AG20443 (cell line): ENCODE data around the gene HIPK2.

ENCODE experiments used
- DNase-seq: peaks from one replicate; pipeline ENCODE4 v3.0.0; 2012; ENCODE audit warnings: low spot score, mixed read lengths

Gene HIPK2

GRCh38 chr7:139538881-139539635 lies 238.7 kb downstream of the HIPK2 start:
- DNase-seq = no peak

DNA sequence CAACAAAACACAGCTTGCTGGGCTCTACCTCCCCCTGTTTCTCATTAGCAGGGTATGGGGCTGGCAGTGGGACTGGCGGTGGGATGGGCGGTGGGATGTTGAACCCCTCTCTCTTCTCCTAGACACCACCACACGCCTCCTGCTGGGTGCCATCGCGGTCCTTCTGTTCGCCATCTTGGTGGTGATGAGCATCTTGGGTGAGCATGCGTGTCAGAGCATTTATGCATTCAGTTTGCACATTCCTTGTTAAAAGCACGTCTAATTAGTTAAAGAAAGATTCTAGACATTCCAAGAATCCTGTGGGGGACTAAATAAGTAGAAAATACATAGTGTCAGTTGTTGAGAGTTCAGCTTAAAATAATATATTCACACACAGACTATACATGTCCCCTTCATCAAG lies 241.6 kb downstream of the HIPK2 start:
- no peak for DNase-seq

DNA sequence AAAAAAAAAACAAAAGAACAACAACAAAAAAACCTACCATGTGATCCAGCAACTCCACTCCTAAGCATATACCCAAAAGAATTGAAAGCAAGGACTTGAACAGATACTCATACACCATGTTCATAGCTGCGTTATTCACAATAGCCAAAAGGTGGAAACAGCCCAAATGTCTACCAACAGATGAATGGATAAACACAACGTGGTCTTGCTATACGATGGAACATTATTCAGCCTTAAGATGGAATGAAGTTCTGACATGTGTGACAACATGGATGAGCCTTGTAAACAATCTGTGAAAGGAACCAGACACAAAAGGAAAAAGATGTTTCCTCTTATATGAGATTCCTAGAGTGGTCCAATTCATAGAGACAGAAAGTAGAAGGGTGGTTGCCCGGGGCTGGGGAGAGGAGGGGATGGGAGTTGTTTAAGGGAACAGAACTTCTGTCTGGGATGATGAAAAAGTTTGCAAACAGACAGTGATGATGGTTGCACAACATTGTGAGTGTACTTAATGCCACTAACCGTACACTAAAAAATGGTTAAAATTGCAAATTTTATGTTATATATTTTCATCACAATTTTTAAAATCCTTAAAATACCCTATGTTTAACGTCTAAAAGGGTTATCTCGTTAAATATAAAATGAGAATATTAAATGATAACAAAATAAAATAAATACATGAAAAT lies 242.7 kb downstream of the HIPK2 start:
- no peak for DNase-seq

GRCh38 chr7:139534096-139534495 lies 243.7 kb downstream of the HIPK2 start:
- DNase-seq = no peak

GRCh38 chr7:139532636-139533155 lies 245.1 kb downstream of the HIPK2 start:
- no peak for DNase-seq

DNA sequence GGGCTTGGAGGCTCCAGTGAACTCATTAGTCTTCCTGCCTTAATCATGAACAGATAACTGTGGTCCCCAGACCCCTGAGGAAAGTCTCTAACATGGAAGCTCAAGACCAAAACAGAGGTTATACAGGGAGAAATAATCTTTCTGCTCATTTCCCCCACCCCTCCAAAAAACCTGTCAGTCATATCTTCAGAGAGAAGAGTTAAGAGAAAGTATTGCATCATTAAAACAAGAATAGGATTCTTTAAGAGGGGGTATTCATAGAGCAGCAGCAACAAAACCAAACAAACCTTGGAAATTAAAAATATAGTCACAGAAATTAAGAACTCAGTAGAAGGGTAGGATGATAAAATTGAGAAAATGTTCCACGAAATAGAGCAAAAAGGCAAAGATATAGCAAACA lies 246.7 kb downstream of the HIPK2 start:
- DNase-seq = no peak

DNA sequence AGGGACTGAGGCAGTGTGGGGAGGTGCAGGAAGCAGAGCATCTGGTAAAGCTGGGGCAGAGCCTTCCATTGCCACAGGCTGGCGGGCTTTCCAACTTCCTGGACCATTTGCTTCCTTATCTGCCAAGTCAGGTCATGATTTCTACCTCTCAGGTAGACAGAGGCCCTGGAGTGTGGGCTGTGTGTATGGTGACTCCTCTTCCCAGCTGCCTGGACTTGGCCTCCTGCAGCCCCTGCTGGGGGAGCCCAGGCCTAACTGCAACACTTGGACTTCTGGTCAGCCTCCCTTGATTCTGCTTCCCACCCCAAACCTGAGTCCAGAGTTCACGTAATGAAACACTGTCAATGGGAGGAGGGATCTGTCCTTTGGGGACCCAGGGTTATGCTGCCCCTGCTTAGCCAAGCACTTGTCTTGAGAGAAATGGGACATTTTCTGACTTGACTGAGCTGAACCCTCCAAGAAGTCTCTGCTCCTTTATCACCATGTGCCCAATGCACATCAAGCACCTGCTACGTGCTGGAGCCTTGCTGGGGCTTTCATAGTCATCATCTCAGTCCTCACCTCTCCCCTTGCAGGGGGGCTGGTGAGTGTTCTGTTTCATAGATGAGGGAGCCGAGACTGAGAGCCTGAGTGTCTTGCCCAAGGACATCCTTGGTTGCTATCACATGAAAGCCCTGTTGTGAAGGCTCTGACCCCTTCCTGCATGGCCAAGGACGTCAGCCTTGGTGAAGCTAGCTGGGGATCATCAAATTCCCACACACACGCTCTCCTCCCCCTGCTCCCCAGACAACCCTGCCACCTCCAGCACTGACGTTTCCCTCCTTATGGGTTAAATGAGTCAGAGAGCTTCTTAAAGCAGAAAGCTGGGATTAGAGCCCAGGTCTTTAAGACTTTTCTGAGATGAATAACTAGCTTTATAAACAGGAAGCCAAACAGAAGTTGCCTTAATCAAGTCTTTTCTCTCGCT lies 250.9 kb downstream of the HIPK2 start:
- peak; percentile 77 for DNase-seq

- no peak for DNase-seq
Measured at GRCh38 chr7:139525750-139526149, 252.0 kb downstream of the HIPK2 start.

DNA sequence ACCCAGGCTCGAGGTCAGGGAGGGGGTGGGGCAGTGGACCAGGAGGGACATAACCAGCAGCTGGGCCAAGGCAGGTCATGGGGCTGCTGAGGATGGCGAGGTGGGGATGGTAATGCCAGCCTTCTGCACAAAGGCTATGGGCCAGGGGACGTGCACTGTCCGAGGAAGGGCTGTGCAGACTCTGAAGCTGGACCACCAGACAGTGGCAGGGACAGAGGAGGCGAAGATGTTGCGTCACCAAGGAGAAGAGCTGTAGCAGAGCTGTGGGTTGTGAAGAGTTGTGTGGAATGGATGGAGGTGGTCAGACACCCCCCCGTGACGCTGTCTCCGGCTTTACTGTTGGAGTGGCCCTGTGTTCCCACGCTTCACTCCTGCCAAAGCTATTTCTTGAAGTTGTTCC lies 252.6 kb downstream of the HIPK2 start:
- DNase-seq = no peak

DNA sequence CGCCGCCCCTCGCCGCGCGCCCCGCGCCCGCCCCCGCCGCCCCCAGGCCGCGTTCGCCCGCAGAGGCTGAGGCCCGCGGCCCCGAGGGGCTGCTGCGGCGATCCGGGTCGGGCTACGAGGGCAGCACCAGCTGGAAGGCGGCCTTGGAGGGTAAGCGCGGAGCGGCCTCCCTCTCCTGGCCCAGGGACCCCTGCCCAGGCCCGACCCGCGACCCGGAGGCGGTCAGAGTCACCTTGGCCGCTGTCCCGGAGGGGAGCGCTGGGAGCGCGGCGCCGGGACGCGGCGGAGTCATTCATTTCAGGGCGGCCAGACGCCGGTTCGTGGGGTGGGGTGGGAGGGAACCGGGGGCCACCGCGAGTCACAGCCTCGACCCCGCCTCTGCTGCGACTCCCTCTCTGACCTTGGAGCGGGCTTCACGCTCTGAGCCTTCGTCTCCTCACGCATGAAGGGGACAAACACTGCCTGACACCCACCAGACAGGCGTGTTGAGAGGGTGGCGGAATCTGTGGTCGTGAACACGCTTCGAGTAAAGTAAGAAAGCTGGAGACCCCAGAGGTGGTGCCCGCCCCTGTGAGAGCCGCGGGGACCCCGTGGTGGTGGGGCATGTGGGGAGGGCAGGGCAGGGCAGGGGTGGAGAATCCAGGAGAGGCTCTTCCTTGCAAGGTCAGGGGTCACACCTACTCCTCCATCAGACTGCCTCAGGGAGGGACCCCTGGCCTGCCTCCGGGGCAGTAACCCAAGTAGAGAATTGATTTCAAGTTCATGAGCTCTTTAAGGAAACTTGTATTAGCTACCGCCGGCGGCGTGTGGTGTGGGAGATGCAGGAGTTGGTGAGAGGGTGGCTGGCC lies 253.6 kb downstream of the HIPK2 start:
- no peak for DNase-seq

- DNase-seq = peak; percentile 57
Measured at GRCh38 chr7:139523199-139523941, 254.4 kb downstream of the HIPK2 start, which contains the start of gene CLEC2L. TSS of gene CLEC2L (plus strand) at chr7:139523685. CDS start at chr7:139523928, 243 bp downstream.

GRCh38 chr7:139522830-139523198 lies 255.0 kb downstream of the HIPK2 start:
- DNase-seq = no peak

DNA sequence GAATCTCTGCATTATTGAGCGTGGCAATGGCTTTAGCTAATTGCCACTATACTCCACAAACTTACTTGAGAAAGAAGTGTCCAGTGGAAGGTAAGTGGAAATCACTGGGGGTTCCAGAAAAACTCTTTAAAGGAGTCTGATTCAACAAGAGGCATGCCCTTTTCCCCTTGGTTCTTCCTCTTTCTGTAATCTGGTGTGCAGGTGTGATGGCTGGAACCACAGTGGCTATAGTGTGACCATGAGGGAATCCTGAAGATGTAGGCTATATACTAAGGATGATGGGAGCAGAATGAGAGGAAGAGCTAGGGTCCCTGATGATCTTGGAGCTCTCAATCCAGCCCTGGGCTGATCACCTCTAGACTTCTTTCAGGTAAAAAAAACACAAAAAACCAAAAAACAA lies 256.4 kb downstream of the HIPK2 start:
- DNase-seq = no peak

GRCh38 chr7:139515266-139515665 lies 262.5 kb downstream of the HIPK2 start:
- DNase-seq = no peak
